ENCODE measurements around the gene ZBTB7C.

Gene ZBTB7C

DNA sequence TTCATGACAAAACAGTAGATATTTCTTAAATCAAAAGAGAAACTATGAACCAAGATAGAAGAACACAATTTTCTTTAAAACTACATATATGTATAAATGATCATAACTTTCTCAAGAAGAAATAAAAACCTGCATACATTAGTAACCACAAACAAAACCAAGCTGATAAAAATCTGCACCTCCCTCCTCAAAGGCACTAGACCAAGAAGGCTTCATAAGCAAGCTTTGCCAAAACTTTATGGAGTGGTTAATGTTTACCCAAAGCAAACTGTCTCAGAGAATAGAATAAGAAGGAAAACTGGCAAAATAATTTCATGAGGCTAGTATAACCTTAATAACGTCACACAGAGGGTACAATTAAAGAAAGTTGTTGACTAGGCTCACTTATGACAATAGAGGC lies 138.3 kb downstream of the ZBTB7C start:
- TF ChIP-seq, protein P1, sequence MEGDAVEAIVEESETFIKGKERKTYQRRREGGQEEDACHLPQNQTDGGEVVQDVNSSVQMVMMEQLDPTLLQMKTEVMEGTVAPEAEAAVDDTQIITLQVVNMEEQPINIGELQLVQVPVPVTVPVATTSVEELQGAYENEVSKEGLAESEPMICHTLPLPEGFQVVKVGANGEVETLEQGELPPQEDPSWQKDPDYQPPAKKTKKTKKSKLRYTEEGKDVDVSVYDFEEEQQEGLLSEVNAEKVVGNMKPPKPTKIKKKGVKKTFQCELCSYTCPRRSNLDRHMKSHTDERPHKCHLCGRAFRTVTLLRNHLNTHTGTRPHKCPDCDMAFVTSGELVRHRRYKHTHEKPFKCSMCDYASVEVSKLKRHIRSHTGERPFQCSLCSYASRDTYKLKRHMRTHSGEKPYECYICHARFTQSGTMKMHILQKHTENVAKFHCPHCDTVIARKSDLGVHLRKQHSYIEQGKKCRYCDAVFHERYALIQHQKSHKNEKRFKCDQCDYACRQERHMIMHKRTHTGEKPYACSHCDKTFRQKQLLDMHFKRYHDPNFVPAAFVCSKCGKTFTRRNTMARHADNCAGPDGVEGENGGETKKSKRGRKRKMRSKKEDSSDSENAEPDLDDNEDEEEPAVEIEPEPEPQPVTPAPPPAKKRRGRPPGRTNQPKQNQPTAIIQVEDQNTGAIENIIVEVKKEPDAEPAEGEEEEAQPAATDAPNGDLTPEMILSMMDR (IDR thresholded peaks at IDR 0.05; ENCODE audit: low read length, missing control alignments): no peak

DNA sequence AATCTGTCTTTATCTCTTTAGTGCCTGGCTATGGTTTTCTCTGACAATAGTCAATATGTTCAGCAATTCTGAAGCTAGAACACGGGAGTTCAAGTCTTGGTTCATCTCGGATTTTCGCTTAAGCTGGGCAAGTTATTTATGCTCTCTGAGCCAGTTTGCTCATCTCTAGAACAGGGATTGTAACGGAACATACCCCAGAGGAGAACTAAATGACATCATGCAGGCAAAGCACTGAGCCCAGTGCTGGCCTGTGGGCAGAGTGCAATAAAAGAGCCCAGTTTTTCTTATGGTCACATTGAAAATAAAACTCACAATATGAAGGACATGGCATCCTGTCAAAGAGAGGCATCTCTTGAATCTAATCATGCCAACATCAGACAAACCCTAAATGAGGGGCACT lies 143.9 kb downstream of the ZBTB7C start:
- no peak overlapping the region for H3K4me3 ChIP-seq (replicated peaks; ENCODE audit: low read depth, low read length)
- DNase-seq (ENCODE audit: low read depth): no peak
- TF ChIP-seq, protein P1 (IDR thresholded peaks at IDR 0.05; ENCODE audit: low read length, missing control alignments): no peak

More for the DNA sequence above, 138.3 kb downstream of the ZBTB7C start:
- no peak overlapping the region for H3K4me3 ChIP-seq (replicated peaks; ENCODE audit: low read depth, low read length)
- no peak for DNase-seq (ENCODE audit: low read depth)

DNA sequence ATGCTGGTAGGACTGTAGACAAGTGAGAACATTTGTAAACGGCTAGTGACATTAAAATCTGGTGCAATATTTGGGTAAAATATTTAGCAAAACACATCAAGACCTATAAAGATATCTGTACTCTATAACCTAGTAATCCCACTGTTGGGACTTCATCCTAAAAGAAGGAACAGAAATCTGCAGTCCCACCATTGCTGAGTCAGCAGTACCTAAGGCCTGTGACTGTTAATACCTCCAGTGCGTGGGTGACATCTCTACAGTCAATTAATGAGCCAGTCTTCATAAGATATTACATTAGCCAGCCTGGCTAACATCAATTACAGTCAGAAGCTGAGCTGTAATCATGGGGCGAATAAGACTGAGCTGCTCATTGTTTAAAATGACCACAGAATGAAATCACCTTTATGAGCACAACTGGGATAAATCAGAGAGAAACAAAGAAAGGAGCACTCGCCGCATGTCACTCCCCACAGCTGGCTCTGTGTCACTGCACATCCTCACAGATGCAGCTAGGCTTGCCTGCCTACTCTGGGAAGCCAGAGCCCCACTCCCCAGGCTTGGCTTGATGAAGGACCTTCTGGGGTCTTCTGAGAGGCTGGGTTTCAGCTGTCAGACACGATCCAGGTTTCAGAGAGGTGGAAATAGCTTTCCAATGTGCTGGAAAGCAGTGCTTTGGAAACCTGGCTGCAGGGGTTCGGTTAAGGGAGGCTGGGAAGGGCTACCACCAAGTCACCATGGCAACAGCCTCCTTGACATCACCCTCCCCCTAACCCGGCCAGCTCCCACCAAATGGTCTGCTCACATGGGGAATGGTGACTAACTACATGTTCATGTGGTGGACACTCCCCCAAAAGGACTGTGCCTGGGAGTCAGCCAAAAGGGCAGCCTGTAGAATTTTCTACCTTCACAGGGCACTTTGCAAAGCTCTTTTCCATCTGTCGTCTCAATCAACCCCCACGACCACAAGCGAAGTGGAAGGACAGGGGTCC lies 145.0 kb downstream of the ZBTB7C start:
- DNase-seq (ENCODE audit: low read depth): no peak
- H3K4me3 ChIP-seq (replicated peaks; ENCODE audit: low read depth, low read length): no peak overlapping the region
- TF ChIP-seq, protein P1 (IDR thresholded peaks at IDR 0.05; ENCODE audit: low read length, missing control alignments): no peak

DNA sequence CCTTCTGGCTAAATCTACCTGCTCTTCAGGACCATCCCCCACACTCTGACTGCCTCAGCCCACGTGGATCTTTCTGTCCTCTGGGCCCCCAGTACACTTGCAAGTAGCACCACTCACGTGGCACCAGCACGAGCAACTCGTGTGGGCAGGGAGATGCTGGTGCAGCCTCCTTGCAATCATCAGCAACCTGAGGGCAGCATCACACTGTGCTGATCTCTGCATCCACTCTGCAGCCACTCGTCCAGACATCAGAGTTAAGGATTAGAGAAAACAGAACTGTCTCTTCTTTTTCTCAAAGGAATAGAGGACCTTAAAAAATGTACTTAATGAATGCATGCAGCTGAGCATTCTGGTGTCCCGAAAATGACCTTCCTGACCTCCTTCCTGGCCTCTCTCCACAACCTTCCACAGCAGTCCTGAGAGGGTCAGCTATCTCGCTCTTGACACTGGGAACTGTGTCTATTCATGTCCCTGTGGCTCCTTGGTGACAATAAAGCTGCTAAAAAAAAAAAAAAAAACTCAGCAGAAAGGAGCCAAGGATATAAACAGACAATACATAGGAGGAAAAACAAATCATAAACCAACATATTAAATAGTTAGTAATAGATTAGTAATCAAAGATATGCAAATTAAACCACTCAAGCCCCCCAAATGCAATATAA lies 145.9 kb downstream of the ZBTB7C start:
- TF ChIP-seq, protein P1 (IDR thresholded peaks at IDR 0.05; ENCODE audit: low read length, missing control alignments): no peak
- no peak for DNase-seq (ENCODE audit: low read depth)
- H3K4me3 ChIP-seq (replicated peaks; ENCODE audit: low read depth, low read length): no peak overlapping the region

DNA sequence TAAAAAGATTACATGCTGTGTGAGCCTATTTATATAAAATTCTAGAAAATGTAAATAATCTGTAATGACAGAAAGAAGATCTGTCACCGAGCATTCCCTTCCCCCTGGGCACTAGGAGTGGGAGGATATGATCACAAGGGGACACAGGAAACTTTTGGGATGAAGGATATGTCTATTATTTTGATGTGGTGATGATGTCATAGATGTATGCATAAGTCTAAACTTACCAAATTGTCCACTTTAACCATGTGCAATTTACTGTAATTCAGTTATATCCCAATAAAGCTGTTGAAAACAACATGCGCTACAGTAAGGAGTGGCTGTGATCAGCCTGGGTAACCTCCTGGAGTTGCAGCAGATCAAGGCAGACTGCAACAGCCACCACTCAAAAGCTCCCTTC lies 148.9 kb downstream of the ZBTB7C start:
- TF ChIP-seq, protein P1 (IDR thresholded peaks at IDR 0.05; ENCODE audit: low read length, missing control alignments): no peak
- no peak overlapping the region for H3K4me3 ChIP-seq (replicated peaks; ENCODE audit: low read depth, low read length)
- DNase-seq (ENCODE audit: low read depth): no peak

DNA sequence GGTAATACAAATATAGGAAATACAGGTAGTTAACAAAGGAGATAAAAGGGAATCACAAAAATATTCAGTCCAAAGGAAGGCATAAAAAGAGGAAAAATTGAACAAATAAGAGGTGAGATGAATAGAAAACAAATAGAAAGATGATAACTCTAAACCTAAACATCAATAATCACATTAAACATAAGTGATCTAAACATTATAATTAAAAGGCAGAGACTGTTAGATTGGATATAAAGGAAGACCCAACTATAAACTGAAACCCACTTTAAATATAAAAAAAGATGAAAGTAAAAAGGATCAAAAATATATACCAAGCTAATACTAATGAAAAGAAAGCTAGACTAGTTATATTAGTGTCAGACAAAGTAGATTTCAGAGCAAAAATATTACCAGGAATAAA lies 152.3 kb downstream of the ZBTB7C start:
- no peak overlapping the region for H3K4me3 ChIP-seq (replicated peaks; ENCODE audit: low read depth, low read length)
- no peak for DNase-seq (ENCODE audit: low read depth)
- TF ChIP-seq, protein P1 (IDR thresholded peaks at IDR 0.05; ENCODE audit: low read length, missing control alignments): no peak

Data from fibroblast of pulmonary artery (primary cell).